HS-5 (cell line): ENCODE results near the gene VAV1.
"Not testable (repeated sequence)": the region's sequence is repeated elsewhere in the genome, so short reads cannot be mapped to it uniquely, and the experiment has no call there.

Source experiments
- DNase-seq: peaks from one replicate; pipeline ENCODE4 v3.0.0-alpha.2; 2012; ENCODE audit warnings: low read depth

VAV1 gene

DNA sequence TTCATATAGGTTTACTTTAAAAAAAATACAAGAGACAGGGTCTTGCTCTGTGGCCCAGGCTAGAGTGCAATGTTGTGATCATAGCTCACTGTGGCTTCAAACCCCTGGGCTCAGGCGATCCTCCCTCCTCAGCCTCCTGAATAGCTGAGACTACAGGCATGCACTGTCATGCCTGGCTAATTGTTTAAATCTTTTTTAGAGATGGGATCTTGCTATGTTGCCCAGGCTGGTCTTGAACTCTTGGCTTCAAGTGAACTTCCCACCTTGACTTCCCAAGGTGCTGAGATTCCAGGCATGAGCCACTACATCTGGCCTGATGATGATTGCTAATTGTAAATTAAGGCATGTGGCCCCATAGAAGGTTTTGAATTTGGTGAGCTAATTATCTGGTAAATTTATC lies 79.5 kb downstream of the VAV1 start:
- no peak for DNase-seq

GRCh38 chr19:6853868-6854267 lies 81.4 kb downstream of the VAV1 start:
- DNase-seq = no peak

DNA sequence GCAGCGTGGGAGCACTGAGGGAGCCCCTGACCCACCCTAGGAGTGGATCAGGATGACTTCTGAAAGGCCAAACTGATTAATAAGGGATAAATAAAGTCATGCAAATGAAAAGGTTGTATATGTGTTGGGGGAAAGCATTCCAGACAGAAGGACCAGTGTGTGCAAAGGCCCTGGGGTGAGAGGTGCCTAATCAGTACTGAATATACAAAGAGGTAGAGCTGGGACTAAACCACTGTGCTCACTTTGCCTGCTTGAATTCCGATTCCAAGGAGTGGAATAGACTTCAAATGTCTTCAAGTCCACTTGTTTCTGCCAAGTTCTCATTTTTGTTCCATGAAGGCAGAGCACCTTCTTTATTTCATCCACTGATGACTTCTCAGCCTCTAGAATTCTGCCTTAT lies 82.2 kb downstream of the VAV1 start:
- no peak for DNase-seq

DNA sequence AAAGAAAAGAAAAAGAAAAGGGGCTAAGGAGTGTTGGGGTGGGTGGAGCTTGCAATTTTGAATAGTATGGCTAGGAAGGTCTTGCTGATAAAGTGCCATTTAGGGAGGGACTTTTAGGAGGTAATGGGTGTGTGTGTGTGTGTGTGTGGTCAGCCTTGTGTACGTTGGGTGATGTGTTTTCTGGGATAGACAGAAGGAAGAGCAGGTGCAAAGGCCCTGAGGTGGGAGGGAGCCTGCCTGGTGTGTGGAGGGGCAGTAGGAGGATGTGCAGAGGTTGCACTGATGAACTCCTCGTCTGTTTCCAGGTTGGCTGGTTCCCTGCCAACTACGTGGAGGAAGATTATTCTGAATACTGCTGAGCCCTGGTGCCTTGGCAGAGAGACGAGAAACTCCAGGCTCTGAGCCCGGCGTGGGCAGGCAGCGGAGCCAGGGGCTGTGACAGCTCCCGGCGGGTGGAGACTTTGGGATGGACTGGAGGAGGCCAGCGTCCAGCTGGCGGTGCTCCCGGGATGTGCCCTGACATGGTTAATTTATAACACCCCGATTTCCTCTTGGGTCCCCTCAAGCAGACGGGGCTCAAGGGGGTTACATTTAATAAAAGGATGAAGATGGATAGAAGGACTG lies 84.4 kb downstream of the VAV1 start:
- DNase-seq = no peak

DNA sequence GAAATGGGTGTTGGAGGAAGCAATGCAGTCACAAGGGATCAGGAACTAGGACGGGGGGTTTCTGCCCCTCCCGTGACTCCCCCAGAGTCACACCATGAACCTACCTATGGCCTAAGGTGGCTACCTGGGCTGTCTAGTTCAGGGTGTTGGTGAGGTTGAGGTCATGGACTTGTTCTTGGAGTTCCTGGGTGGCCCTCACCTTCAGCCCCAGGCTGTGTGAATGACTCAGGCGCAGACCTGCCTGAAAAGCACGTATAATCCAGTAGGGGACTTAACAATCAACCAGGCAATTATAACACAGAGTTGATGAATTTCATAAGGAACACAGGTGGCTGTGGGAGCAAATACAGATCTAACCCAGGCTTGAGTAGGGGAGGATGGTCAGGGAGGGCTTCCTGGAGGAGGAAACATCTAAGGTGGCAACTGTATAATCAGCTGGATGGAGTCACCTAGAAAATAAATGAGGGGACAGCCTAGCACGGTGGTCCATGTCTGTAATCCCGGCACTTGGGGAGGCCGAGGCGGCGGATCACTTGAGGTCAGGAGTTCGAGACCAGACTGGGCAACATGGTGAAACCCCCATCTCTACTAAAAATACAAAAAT lies 89.3 kb downstream of the VAV1 start:
- DNase-seq = no peak

GRCh38 chr19:6862673-6863078 lies 90.2 kb downstream of the VAV1 start:
- DNase-seq = peak; percentile 51

DNA sequence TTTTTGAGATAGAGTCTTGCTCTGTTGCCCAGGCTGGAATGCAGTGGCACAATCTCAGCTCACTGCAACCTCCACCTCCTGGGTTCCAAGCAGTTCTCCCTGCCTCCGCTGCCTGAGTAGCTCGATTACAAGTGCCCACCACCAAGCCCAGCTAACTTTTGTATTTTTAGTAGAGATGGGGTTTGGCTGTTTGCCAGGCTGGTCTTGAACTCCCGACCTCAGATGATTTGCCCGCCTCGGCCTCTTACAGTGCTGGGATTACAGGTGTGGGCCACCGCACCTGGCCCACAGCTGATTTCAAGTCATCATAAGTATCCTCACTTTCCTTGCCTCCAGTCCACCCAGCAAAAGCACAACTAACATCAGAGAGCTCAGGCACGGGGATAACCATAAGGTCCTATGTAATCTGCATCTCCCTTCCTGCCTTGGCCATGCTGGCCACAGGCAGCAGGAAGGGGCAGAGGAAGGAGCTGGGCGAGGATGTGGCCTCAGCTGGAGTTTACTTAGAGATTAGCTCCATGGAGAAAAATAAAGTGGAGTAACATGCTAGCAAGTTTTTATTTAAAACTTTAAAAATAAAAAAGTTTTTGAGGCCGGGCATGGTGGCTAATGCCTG lies 91.9 kb downstream of the VAV1 start:
- no peak for DNase-seq

DNA sequence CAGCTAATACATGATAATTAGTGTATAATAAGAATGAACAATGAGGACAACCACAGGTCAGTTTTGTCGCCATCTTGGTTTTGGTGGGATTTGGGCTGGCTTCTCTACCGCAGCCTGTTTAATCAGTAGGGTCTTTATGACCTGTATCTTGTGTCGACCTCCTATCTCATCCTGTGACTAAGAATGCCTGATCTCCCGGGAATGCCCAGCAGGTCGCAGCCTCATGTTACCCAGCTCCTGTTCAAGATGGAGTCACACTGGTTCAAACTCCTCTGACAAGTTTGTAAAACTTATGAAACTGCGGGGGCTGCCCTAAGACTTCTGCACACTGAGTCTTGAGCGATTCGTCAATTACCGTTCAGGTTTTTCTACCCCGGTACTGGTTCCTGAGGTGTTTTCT lies 93.3 kb downstream of the VAV1 start:
- DNase-seq = no peak

- DNase-seq = no peak
Measured at GRCh38 chr19:6866741-6867151, 94.2 kb downstream of the VAV1 start.

DNA sequence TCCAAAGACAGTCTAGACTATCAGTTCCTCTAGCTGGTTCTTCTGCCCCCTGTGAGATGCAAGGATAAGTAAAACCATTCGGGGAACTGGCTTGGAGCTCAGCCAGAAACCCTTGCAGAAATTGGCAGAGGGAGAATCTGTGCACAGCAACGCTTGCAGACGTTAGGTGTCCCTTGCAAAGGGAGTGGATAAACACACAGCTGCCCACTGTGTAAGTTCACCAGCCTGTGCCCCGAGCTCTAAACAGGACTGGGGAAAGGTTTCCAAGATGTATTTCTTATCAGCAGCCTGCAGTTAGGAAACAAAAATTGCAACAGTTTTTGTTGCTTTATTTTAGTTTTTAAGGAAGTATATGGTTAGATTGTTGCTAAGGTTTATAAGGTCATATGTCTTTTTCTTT lies 95.8 kb downstream of the VAV1 start:
- DNase-seq = no peak

GRCh38 chr19:6869151-6869882 lies 96.8 kb downstream of the VAV1 start:
- not testable (repeated sequence) for DNase-seq

DNA sequence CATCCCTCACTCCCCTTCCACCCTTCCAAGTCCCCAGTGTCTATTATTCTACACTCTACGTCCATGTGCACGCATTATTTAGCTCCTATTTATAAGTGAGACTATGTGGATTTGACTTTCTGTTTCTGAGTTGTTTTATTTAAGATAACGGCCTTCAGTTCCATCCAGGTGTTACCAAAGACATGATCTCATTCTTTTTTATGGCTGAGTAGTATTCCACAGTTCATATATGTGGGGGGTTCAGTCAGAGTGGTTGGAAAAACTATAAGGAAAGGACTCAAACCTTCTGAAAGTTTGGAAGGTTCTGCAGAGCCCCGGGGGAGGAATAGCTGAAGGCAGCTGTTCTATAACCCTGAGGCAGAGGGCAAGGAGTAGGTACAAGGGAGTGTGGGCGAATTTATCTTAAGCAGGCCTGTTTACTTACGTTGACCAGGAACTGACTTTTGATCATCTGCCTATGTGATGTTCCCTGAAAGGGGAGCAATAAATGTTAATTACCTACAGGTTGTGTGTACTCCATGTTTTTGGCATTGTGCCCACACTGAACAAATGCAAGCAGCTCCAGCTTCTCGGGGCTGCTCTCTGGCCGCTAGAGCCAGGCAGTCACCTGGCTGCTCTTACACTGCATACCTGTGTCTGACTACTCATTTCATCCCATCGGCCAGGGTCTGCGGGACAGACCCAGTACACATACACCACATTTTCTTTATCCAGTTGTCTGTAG lies 101.4 kb downstream of the VAV1 start:
- DNase-seq = no peak

- DNase-seq = no peak
Measured at GRCh38 chr19:6875218-6875617, 102.7 kb downstream of the VAV1 start.

GRCh38 chr19:6876748-6877147 lies 104.2 kb downstream of the VAV1 start:
- DNase-seq = no peak

DNA sequence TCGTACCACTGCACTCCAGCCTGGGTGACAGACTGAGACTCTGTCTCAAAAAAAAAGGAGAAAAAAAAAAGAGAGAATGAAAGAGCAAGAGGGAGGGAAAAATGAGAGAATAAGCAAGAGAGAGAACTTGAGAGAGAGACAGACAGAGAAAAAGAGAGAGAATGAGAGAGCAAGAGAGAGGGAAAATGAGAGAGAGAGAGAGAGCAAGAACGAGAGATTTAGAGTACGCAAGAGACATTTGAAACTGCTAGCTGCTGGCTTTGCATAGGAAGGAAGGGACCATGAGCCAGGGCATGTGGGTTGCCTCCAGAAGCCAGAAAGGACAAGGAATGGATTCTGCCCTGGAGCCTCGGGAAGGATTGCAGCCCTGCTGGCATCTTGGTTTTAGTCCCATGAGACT lies 105.3 kb downstream of the VAV1 start:
- no peak for DNase-seq

GRCh38 chr19:6886277-6886897 lies 113.9 kb downstream of the VAV1 start:
- DNase-seq = no peak

DNA sequence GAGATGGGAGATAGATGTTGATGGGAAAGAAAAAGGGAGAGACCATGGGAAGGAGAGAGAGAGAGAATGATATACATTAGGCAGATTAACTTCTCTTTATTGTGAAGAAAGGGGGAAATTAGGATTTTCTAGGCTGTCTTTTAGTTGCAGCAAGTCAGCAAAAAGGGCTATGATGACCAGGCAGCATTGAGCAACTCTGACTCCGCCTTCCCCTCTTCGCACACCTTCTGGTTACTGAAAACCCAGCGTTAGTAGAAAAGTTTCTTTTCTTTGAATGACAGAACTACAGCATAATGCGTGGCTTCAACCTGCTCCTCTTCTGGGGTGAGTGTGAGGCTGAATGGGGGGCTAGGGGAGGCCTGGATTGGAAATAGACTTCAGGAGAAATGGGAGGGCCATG lies 114.8 kb downstream of the VAV1 start, which contains the start of gene ADGRE1:
Gene ADGRE1 (plus strand): TSS at position 264 of the 400 bp plus-strand sequence. CDS start 30 bp downstream, at position 294.
- DNase-seq = no peak

GRCh38 chr19:6888967-6889366 lies 116.5 kb downstream of the VAV1 start:
- no peak for DNase-seq

DNA sequence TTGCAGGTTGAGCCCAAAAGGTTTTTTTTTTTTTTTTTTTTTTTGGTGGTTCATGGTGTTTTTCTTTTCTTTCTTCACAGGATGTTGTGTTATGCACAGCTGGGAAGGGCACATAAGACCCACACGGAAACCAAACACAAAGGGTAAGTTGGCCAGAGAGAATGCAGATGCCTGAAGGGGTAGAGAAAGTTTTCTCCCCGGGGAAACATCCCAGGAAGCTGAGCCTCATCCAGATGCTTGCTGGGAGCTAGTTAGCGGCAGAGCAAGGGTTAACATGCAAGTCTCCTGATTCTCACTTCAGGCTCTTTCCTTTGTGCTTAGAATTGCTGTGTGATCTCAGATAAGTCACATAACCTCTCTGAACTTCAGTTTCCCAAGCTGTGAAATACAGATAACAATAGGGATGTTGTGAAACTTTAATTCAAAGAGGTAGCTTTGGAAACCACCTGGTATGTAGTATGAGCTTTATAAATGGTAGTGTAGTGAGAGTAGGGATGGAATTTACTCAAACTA lies 117.9 kb downstream of the VAV1 start:
- no peak for DNase-seq

GRCh38 chr19:6890938-6891337 lies 118.4 kb downstream of the VAV1 start:
- no peak for DNase-seq

DNA sequence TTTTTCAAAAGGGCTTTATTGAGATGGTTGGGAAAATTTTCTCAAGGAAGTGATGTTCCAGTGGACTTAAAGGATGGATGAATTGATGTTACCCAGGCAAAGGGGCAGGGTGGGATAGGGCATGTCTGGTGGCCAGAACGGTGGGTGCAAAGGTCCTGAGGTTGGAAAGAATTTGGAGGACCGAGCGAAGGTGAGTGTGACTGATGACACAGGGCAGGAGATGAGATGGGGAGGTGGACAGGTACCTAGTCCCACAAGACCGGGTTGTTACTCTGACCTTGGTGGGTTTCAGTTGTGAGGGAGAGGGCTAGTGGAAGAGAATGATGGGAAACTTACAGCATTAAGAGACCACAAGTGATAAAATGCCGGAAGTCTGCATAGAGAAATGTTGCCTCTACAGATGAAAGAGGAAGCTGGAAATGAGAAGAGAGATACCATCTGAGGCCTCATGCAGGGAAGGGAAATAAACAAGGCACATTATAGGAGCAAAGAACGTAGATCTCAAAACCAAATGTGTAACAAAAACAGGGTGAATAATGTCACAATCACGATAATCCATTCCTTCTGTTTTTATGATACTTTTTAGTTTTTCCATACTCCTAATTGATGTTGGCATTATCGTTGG lies 119.4 kb downstream of the VAV1 start:
- DNase-seq = no peak
